ENCODE results near the gene HSD17B3.

HSD17B3 gene

GRCh38 chr9:96302021-96302420, at the start of gene HSD17B3:
TSS of gene HSD17B3 (minus strand) at chr9:96302176. CDS start at chr9:96302104, 72 bp downstream.
- no peak for TF ChIP-seq ZFX (IDR thresholded peaks at IDR 0.05; ENCODE audit: borderline replicate concordance)
- no peak for TF ChIP-seq CTCF (IDR thresholded peaks at IDR 0.05)
- no peak within 1 kb of the TSS for H3K27ac ChIP-seq

GRCh38 chr9:96350866-96351265, 48.9 kb upstream of the HSD17B3 start:
- H3K27ac ChIP-seq = no peak overlapping the region
- TF ChIP-seq ZFX (IDR thresholded peaks at IDR 0.05; ENCODE audit: borderline replicate concordance) = no peak
- no peak for TF ChIP-seq CTCF (IDR thresholded peaks at IDR 0.05)

- no peak for TF ChIP-seq ZFX (IDR thresholded peaks at IDR 0.05; ENCODE audit: borderline replicate concordance)
- TF ChIP-seq CTCF (IDR thresholded peaks at IDR 0.05) = no peak
- no peak overlapping the region for H3K27ac ChIP-seq
These were observed 46.3 kb upstream of the HSD17B3 start for GRCh38 chr9:96348261-96348660.

GRCh38 chr9:96345551-96345950, 43.6 kb upstream of the HSD17B3 start:
- TF ChIP-seq ZFX (IDR thresholded peaks at IDR 0.05; ENCODE audit: borderline replicate concordance) (no peak), CTCF (IDR thresholded peaks at IDR 0.05) (no peak)
- no peak overlapping the region for H3K27ac ChIP-seq

- TF ChIP-seq CTCF (IDR thresholded peaks at IDR 0.05) (no peak), ZFX (IDR thresholded peaks at IDR 0.05; ENCODE audit: borderline replicate concordance) (no peak)
- H3K27ac ChIP-seq = no peak overlapping the region
These were observed 42.6 kb upstream of the HSD17B3 start for GRCh38 chr9:96344458-96345180.

- TF ChIP-seq ZFX (IDR thresholded peaks at IDR 0.05; ENCODE audit: borderline replicate concordance) (no peak), CTCF (IDR thresholded peaks at IDR 0.05) (no peak)
- no peak overlapping the region for H3K27ac ChIP-seq
These were observed 41.8 kb upstream of the HSD17B3 start for GRCh38 chr9:96343515-96344360.

Measured in 22Rv1 (cell line).